Epithelial cell of esophagus (primary cell): ENCODE measurements around the gene ZNF341.

Experiments used
- DNase-seq: peaks from one replicate; pipeline ENCODE4 v3.0.0; 2010; ENCODE audit warnings: low read depth
- H3K4me3 ChIP-seq: 2 replicates; pipeline ENCODE4 v1.5.1; 2011; ENCODE audit warnings: mild to moderate bottlenecking, low read length, control low read depth
- CTCF ChIP-seq: IDR thresholded peaks from 2 replicates; pipeline ENCODE4 v1.5.1; 2011; ENCODE audit warnings: low read depth, mild to moderate bottlenecking, low read length, control low read depth, inconsistent platforms; ENCODE audit not compliant: insufficient read depth; ENCODE audit errors: missing control alignments

Gene ZNF341

DNA sequence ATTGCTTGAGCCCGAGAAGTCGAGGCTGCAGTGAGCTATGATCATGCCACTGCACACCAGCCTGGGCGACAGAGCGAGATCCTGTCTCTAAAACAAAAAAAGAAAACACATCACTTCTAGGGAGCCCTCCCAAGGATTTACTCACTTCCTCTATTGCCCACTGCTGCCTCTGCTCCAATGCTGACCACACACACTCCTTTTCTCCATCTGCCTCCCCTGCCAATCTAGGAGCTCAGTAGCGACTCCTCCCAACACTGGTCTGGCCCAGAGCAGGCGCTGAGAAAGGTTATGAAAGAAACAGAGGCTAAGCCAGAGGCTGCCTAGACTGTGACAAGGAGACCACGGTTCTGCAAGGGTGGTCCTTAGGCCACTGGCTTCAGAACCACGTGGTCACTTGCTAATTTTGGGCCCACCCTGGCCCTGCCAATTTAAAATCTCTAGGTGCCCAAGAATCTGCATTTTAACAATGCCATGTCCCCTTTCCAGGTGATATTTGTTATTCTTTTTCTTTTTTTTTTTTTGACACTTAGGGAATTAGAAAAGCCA is 44.4 kb upstream of the ZNF341 start:
- H3K4me3 ChIP-seq, result no peak overlapping the region
- TF ChIP-seq CTCF, result no peak
- DNase-seq, result no peak

GRCh38 chr20:33687993-33688937 is 43.5 kb upstream of the ZNF341 start:
- TF ChIP-seq CTCF, result no peak
- DNase-seq, result no peak
- no peak overlapping the region for H3K4me3 ChIP-seq

GRCh38 chr20:33688938-33689424 is 42.8 kb upstream of the ZNF341 start:
- TF ChIP-seq CTCF, result no peak
- no peak for DNase-seq
- H3K4me3 ChIP-seq, result no peak overlapping the region

- H3K4me3 ChIP-seq, result no peak overlapping the region
- no peak for TF ChIP-seq CTCF
- no peak for DNase-seq
These were observed 42.3 kb upstream of the ZNF341 start for GRCh38 chr20:33689493-33689892.

GRCh38 chr20:33689973-33690372 is 41.8 kb upstream of the ZNF341 start:
- DNase-seq, result no peak
- no peak for TF ChIP-seq CTCF
- no peak overlapping the region for H3K4me3 ChIP-seq

GRCh38 chr20:33693289-33693688 is 38.5 kb upstream of the ZNF341 start:
- no peak for TF ChIP-seq CTCF
- no peak overlapping the region for H3K4me3 ChIP-seq
- DNase-seq, result no peak
